SK-N-MC (cell line): ENCODE results near the gene RNF166.

Experiments used
- EZH2 ChIP-seq: fragments of 200-600 bp; sonication (generic); IDR thresholded peaks from one replicate; pipeline ENCODE4 v1.6.1; 2017; ENCODE audit warnings: antibody characterized with exemption
- POLR2AphosphoS5 ChIP-seq: IDR thresholded peaks from 2 replicates; pipeline ENCODE4 v1.6.1; 2012; ENCODE audit warnings: mild to moderate bottlenecking, low read depth, low read length, borderline replicate concordance

- TF ChIP-seq POLR2AphosphoS5 (no peak), EZH2 (no peak)
Observed at GRCh38 chr16:88685156-88686061, 20.8 kb downstream of the RNF166 start.
